ENCODE data around the gene FOXP2. TPM values are rescaled to one million over a fixed set of nuclear protein-coding genes. Genes with fewer than 3 reads are reported as not detected.

The FOXP2 gene
- total and polyA plus RNA-seq, 10 of the 15 experiments (the other 5 are each of a cell fraction or from before 2014, with no cell fraction given), result 0.99 to 2.5 (median 1.8) TPM

DNA sequence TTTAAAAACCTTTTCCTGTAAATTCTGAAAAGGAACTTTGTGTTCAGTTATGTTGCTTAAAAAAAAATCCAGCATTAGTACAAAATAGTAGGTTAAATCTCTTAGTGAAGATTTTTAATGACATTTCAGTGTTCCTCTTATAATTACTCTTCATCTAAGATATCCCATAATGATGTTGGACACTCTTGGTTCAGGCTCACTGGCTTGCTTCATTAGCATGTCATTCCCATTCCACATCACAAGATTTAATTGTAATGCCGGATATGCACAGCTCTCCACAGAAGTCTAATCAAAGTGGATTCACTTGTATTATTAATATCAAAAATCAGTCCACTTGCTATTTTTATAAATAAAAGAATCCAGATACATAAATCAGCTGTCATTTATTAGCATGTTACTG lies 327.3 kb downstream of the FOXP2 start:
- Histone ChIP-seq H4K20me1 (ENCODE audit: control insufficient read depth, insufficient read depth) (no peaks in the 10 kb centered on the region), H3K36me3 (ENCODE audit: control insufficient read depth in 2 of 2, insufficient read depth in 2 of 2, low read length in 1 of 2) (no peaks in the 10 kb centered on the region), H2AFZ (ENCODE audit: control insufficient read depth, low read depth, low read length) (no peak overlapping the region), H3K4me2 (ENCODE audit: control insufficient read depth, insufficient read depth) (no peak overlapping the region), H3K9me3 (replicated peaks; ENCODE audit: control insufficient read depth, insufficient read depth, low read length) (no peaks in the 10 kb centered on the region), H3K79me2 (ENCODE audit: control insufficient read depth, insufficient read depth, low read length) (no peaks in the 10 kb centered on the region), H3K4me3 (no peak overlapping the region), H3K27me3 (replicated peaks in 1 of 2; ENCODE audit: control insufficient read depth in 2 of 2, insufficient read depth in 2 of 2, low read length in 1 of 2) (no peaks in the 10 kb centered on the region), H3K27ac (ENCODE audit: control insufficient read depth, insufficient read depth) (no peak overlapping the region), H3K4me1 (ENCODE audit: control insufficient read depth, insufficient read depth, low read length) (no peaks in the 10 kb centered on the region), H3K9ac (ENCODE audit: control insufficient read depth, insufficient read depth, low read length) (no peak overlapping the region)
- POLR2A ChIA-PET, result no interaction called here
- DNase-seq (ENCODE audit: low read depth, low spot score) (no peak), FAIRE-seq (no peak), ATAC-seq (no peak)
- in situ Hi-C loops (cut with MboI) (no loop called here), intact Hi-C loops (cut with micrococcal nuclease; ENCODE audit: unreplicated experiment) (no loop called here)
- RAD21 ChIA-PET (ENCODE audit: unreplicated experiment), result no interaction called here
- SMC1A ChIA-PET (ENCODE audit: uncharacterized antibody, unreplicated experiment), result interaction anchor here (0.6 to 1.1 kb wide), 2 partner anchors 12 to 1396 kb away, joined by 3 read pairs; no protein-coding TSS in a partner anchor
- CTCF ChIA-PET, result interaction anchor here (0.9 to 1.2 kb wide), 2 partner anchors 8 to 14 kb away, joined by 3 to 4 read pairs; no protein-coding TSS in a partner anchor
- no peak for TF ChIP-seq FOXK2 (IDR thresholded peaks at IDR 0.05)
- 96% methylated on average over 1 of the region's 1 CpG for WGBS (ENCODE audit: insufficient coverage, insufficient replicate concordance, low lambda C conversion rate, missing lambda C conversion rate)
- no TSS peak for BruUV-seq (replicated peaks)

Small RNAs within 50 kb of the gene (microRNA-seq; reads per million reads assigned to microRNA genes)
- gene MIR3666, result not detected

Small RNAs within 50 kb of the gene (small RNA-seq; reads per million reads assigned to genes)
- gene MIR3666 (not detected), gene RNA5SP238 (not detected)

Measured in GM12878 (cell line).